ENCODE data around the gene SMPD3. TPM values are rescaled to one million over a fixed set of nuclear protein-coding genes. Genes with fewer than 3 reads are reported as not detected.

SMPD3 gene
- total RNA-seq, 1 donor from 2014 or later: 0.17 TPM

DNA sequence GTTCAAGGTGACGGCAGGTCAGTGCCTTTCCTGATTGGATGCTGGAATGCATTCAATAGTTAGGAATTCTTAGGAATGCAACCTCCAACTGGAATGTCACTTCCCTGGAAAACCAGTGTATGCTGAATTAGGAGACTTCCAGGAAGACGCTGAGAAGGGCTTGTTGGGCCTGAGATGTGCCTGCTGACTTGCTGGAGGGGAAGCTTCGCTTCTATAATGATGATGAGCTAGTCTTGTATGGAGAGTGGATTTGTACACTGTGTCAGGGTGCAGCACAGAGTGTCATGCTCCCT is 45.6 kb downstream of the SMPD3 start:
- DNase-seq: no peak

- DNase-seq: no peak
Measured at GRCh38 chr16:68401871-68402747, 46.2 kb downstream of the SMPD3 start.

DNA sequence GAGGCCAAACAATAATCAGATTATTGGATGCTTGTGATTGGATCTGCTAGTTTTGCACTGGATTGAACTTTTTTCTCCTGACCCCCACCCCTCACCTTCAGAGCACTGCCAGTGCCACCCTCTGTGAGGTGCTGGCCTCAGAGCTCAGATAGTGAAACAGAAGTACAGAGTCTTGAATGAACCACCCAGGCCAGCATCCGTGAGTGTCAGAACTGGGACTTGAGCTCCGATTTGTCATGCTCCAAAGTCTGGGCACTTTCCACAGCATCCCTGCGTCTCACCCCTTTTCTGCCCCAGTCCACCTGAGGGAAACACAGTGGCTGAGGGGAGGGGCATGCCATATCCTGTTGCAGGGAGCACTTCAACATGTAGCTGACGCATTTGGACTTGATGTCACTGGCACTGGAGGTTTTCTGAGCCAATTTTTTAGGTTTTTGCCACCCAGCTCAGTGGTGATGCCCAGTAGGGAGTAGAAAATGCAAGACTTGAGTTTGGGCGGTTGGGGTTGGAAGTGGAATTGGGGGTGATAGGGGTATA is 47.3 kb downstream of the SMPD3 start:
- no peak for DNase-seq

DNA sequence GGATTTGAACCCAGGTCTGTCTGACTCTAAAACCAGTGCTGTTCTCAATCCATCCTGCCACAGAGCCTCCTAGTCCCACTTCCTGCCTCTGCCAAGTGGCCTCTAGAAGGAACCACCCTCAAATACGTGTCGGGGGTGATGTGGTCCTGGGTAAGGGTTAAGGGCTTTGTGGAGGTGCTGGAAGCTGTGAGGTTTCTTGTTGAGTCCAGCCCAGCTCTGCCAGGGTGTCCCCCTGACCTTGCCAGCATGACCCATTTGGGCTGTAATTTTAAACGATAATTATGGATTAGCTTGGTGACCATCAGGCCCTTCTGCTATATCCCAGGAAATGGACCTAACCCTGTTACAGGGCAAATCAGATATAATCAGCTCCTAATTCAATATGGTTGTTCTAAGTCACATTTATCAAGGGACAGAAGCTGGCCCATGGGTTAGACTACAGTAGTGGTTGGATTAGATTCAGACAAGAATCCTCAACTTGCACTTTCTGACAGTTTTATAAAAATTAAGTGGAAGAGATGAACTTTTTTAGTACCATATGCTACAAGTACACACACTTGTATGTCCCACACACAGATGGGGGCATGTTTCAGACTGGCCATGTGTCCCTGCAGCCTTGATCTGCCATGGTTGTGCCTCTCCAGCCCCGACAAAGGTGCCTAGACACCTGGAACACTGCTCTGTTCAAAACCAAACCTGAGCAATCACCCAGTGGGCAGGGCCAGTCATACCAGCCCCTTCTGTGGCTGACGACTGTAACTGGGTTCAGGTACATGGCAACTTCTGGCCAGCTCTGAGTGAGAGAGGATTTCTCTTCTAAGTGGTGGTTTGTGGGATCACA is 48.0 kb downstream of the SMPD3 start:
- DNase-seq: no peak

- DNase-seq: no peak
Measured at GRCh38 chr16:68399456-68399855, 48.9 kb downstream of the SMPD3 start.

GRCh38 chr16:68397710-68398201 is 50.6 kb downstream of the SMPD3 start:
- DNase-seq: no peak

- peak; percentile 78 for DNase-seq
Measured at GRCh38 chr16:68396481-68396880, 51.8 kb downstream of the SMPD3 start.

GRCh38 chr16:68395815-68396214 is 52.5 kb downstream of the SMPD3 start:
- DNase-seq: no peak

DNA sequence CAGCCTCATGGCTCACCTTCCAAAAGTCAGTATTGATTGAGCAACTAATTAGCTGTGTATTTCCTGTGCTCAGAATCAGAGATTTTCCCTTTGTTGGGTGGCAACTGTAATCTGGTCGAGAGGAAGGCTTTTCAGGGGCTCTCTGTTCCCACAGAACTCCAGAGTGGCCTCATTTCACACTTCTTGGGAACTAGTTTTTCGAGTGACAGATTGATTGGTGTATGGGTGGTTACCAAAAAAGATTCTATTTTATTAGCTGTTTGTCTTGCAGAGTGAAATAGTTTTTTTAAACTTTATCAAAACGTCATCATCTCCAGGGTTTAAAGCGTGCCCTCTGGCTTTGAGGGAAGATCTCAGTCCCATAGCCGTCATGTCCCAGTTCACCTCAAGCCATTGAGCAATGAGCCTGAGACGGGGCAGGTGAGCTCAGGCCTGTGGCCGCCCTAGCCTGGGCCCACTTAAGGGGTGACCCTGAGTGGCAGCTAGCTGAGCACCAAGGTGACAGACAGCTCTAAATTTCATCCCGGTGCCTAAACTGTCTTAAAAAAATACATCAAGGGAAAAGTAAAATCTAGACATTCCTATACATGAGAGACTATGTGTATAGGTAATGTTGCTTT is 53.0 kb downstream of the SMPD3 start:
- no peak for DNase-seq

DNA sequence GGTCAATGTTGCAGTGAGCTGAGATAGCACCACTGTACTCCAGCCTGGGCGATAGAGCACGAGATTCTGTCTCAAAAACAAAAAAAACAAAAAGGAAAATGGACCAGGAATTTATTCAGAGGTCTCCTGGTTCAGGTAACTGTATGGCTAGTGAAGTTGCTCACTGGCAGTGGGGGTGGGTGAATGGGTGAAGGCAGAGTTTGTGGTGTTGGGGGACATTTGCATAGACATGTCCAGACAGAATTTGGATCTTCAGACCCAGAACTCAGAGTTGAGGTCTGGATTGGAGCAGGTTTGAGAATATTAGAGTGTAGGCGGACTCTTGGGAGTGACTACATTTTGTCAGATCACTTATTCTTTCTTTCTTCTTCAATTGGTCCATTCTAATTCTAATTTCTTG is 55.0 kb downstream of the SMPD3 start:
- no peak for DNase-seq

DNA sequence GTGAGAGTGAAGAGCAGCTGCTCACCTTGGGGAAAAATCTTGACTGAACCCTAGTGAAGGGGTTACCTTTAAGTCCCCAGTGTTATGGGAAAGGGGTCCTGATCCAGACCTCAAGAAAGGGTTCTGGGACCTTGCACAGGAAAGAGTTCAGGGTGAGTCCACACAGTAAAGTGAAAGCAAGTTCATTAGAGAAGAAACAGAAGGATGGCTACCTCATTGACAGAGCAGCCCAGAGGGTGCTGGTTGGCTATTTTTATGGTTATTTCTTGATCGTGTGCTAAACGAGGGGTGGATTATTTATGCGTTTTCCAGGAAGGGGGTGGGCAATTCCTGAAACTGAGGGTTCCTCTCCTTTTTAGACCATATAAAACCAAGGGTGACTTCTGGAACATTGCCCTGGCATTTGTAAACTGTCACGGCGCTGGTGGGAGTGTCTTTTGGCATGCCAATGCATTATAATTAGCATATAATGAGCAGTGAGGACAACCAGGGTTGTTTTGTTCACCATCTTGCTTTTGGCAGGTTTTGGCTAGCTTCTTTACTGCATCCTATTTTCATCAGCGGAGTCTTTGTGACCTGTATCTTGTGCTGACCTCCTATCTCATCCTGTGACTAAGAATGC is 58.4 kb downstream of the SMPD3 start:
- DNase-seq: no peak

- DNase-seq: no peak
Measured at GRCh38 chr16:68389006-68389405, 59.3 kb downstream of the SMPD3 start.

- no peak for DNase-seq
Measured at GRCh38 chr16:68388124-68388523, 60.2 kb downstream of the SMPD3 start.

DNA sequence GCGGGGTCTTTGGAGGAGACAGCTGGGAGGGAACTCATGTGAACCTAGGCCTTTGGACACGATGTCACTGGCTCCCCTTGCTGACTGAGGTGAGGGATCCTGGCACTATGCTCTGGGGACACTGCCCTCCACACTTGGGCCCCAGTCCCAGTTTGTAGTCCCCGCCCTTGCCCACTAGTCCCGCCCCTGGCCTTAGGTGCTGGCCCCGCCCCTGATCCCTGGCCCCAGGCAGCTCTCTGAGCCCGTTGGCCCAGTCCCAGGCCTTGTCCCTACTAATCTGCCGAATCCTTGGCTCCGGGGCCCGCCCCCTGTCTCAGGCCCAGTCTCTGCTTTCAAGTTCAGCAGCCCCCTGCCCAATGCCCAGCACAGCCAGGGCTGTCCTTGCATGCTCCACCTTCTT is 61.0 kb downstream of the SMPD3 start:
- DNase-seq: no peak

DNA sequence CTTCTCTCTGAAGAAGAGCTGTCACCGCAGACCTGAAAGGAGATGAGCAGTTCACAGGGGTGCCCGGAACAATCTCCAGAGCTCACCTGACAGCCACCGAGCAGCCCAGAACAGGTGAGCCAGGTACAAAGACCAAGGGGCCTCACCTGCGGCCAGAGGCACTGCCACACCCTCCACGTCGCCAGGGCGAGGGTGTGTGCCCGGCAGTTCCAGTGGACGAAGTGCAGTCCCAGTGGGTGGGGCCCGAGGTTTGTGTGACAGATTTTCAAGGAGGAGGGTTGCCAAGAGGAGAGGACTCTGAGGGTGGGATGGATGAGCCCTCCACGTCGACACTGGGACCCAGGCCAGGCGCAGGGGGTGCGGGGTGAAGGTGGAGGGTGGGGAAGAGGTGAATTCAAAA is 61.7 kb downstream of the SMPD3 start:
- no peak for DNase-seq

GRCh38 chr16:68385371-68385770 is 62.9 kb downstream of the SMPD3 start:
- DNase-seq: no peak

GRCh38 chr16:68384288-68385161 is 63.8 kb downstream of the SMPD3 start:
- no peak for DNase-seq

DNA sequence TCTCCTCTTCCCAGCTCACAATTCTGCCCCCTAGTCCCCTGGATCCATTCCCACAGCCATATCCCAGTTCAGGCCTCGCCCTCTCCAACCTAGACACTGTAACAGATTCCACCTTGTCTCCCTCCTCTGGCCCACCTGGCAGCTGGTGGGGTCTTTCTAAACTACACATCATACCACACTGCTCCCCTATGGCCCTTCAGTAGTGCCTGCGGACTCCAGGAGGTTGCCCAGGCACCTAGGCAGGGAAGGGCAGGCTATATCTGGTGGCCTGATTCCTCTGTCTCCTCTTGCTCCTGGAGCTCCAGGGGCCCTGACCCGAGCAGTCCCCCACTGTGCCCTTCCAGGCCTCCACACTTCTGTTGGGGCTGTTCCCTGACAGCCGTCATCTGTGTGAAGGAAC is 64.5 kb downstream of the SMPD3 start:
- DNase-seq: no peak

DNA sequence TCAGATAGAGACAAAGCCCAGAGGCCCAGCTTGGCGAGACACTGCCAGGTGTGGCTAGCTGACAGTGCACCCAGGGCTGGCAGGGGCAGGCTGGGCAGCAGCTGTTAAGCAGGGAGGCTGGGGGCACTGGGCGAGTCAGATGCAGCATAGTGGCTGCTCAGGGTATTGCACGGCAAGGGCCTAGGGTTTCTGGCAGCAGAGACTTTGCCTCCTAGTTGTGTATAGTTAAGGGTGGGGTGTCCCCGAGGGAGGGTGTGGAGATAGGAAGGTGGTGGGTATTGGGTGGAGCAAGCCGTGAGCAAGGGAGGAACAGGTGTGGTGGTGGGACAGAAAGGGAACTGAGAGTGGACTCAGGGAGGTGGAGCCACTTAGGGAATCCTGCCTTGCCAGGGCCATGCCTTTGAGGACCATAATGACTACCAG is 66.0 kb downstream of the SMPD3 start:
- no peak for DNase-seq

GRCh38 chr16:68381363-68381724 is 67.0 kb downstream of the SMPD3 start:
- DNase-seq: no peak

DNA sequence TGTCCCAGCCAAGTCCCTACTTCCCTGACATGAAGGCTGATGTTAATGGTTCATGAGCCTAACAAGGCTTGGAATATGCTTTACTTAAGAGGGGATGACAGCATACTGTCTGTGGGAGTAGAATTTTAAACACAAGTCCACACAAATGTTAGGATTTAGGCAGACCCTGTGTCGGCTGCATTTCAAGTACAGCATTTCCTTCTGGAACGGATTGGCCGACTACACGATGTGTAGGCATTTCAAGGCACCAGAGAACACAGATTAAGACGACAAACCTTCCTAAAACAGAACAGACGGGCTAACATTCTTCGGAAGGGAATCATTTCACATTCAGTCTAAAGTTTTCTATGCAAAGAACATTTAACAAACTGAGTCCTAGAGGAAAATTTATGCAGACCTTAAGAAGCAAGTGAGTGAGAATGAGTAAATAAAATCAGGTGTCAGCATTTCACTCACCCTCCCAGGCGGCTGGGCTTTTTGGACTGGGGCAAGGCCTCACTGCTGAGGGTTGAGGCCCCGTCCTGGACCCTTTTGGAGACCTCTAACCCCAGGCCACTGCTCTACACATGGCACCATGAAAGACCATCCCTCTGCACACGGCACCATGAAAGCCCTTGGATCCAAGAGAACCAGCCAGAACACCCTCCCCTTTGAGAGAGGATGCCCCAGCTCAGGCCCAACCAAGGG is 67.5 kb downstream of the SMPD3 start:
- DNase-seq: no peak

Measured in dermis blood vessel endothelial cell (primary cell).